ENCODE data around the gene NME2. TPM values are rescaled to one million over a fixed set of nuclear protein-coding genes. Genes with fewer than 3 reads are reported as not detected.

NME2 gene
- total RNA-seq, 4 donors from 2014 or later, result 440 to 570 (median 469) TPM

DNA sequence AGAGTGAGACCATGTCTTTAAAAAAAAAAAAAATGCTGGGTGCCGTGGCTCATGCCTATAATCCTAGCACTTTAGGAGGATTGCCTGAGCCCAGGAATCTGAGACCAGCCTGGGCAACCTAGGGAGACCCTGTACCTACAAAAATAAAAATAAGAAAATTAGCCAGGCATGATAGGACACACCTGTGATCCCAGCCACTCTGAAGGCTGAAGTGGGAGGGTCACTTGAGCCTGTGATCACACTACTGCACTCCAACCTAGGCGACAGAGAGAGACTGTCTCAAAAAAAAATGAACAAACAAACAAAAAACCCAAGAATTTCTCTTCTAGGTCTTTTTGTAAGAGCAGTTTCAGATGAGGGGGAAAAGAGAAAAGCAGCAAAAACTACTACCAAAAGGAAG, 34.6 kb downstream of the NME2 start:
- TF ChIP-seq, protein P1, sequence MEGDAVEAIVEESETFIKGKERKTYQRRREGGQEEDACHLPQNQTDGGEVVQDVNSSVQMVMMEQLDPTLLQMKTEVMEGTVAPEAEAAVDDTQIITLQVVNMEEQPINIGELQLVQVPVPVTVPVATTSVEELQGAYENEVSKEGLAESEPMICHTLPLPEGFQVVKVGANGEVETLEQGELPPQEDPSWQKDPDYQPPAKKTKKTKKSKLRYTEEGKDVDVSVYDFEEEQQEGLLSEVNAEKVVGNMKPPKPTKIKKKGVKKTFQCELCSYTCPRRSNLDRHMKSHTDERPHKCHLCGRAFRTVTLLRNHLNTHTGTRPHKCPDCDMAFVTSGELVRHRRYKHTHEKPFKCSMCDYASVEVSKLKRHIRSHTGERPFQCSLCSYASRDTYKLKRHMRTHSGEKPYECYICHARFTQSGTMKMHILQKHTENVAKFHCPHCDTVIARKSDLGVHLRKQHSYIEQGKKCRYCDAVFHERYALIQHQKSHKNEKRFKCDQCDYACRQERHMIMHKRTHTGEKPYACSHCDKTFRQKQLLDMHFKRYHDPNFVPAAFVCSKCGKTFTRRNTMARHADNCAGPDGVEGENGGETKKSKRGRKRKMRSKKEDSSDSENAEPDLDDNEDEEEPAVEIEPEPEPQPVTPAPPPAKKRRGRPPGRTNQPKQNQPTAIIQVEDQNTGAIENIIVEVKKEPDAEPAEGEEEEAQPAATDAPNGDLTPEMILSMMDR (IDR thresholded peaks at IDR 0.05), result no peak
- ATAC-seq (ENCODE audit: low FRiP score) (no peak), DNase-seq (ENCODE audit: low spot score) (no peak)

DNA sequence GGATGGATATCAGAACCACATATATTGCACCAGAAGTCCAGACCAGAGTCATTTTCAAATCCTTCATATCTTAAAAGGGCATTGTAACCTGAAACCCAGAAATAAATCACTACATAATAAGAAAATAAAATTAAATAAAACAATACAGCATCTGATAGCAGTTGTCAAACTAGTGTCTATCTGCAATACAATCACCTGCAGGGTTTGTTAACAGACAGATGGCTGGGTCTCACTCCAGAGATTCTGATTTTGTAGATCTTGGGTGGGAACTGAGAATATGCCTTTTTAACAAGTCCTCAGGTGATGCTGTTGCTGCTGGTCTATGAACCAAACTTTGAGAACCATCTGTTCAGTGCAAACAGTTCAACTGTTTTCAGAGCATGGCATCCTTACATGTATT, 37.6 kb downstream of the NME2 start:
- ATAC-seq (ENCODE audit: low FRiP score) (no peak), DNase-seq (ENCODE audit: low spot score) (no peak)
- TF ChIP-seq, protein P1 (IDR thresholded peaks at IDR 0.05), result no peak

DNA sequence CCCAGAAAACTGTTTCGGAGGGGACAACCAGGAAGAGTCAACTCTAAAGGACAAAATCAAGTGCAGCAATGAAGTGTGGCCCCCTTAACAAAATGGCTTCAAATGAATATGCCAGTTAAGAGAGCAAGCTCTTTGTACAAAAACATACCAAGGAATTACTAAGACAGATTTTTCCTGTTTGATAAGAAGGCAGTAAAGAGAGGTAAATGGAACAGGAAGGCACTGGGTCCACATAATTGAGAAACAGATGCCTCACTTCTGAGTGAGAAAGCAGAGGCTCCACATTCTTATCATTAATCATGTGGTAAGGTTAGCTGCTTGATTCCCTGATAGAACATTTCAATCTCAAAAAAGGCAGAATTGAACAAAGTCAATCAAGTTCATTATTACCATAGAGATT, 48.7 kb downstream of the NME2 start:
- TF ChIP-seq, protein P1 (IDR thresholded peaks at IDR 0.05), result no peak
- no peak for ATAC-seq (ENCODE audit: low FRiP score)
- no peak for DNase-seq (ENCODE audit: low spot score)

DNA sequence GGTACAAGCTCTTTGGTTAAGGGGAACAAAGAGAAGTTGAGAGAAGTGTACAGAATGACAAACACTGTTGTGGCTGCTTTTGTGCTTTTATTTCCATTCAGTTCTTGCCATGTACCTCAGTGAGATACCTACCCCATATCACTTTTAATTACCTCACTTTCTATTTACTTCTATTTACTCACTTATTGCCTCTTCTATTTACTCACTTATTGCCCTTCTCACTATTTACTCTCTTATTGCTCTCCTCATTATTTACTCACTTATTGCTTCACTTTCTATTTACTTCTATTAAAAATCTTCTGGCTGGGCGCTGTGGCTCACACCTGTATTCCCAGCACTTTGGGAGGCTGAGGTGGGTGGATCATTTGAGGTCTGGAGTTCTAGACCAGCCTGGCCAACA, 51.7 kb downstream of the NME2 start:
- TF ChIP-seq, protein P1 (IDR thresholded peaks at IDR 0.05), result no peak
- ATAC-seq (ENCODE audit: low FRiP score) (no peak), DNase-seq (ENCODE audit: low spot score) (no peak)

DNA sequence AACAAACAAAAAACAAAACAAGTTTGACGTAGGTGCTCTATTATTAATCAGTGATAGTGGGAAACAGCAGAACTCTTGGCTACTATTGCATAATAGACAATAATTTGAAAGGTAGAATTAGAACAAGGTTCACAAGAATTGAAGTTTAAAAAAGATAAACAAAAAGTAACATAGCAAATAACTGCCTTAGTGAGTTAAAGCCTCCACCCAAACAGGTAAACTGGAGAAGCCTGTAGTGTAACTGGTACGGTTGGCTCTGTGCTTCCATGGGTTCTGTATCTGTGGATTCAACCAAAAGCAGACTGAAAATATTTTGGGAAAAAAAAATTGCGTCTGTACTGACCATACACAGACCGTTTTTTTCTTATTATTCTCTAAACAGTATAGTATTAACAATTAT, 55.1 kb downstream of the NME2 start:
- no peak for ATAC-seq (ENCODE audit: low FRiP score)
- no peak for DNase-seq (ENCODE audit: low spot score)
- TF ChIP-seq, protein P1 (IDR thresholded peaks at IDR 0.05), result no peak

Other genes with a start within 250 kb of the NME2 start
- 100 to 1,000 TPM; 117 to 197 (median 138) TPM for gene SPAG9, start 45.5 kb upstream of the NME2 start, total RNA-seq
- gene NME1, start 12.9 kb upstream of the NME2 start, total RNA-seq, result 10 to 100 TPM; 24.1 to 95.2 (median 77.1) TPM
- gene MBTD1, start 93.6 kb downstream of the NME2 start, total RNA-seq, result 10 to 100 TPM; 11.2 to 22.4 (median 15.6) TPM
- gene UTP18, start 94.1 kb downstream of the NME2 start, total RNA-seq, result 10 to 100 TPM; 24.1 to 51.0 (median 24.4) TPM

Measured in omental fat pad (tissue), 4 donors.